Stimulated activated CD4-positive, alpha-beta T cell treated with anti-CD3 and anti-CD28 coated beads, Interleukin-2, amount 100 ng/mL, for 24 hours (primary cell): ENCODE results near the gene VOPP1.
A peak's percentile ranks its signal among the peaks of the same experiment; 100 is the strongest.

ENCODE experiments used
- DNase-seq, 2 donors: peaks; one replicate each; pipeline ENCODE4 v3.0.0-alpha.2; 2020

The VOPP1 gene

GRCh38 chr7:55552320-55553023, 19.8 kb downstream of the VOPP1 start:
- DNase-seq, result no peak

GRCh38 chr7:55550841-55551537, 21.3 kb downstream of the VOPP1 start:
- no peak for DNase-seq

- DNase-seq, result no peak
Measured at GRCh38 chr7:55550010-55550663, 22.2 kb downstream of the VOPP1 start.

- no peak for DNase-seq
Measured at GRCh38 chr7:55549457-55549856, 22.8 kb downstream of the VOPP1 start.

DNA sequence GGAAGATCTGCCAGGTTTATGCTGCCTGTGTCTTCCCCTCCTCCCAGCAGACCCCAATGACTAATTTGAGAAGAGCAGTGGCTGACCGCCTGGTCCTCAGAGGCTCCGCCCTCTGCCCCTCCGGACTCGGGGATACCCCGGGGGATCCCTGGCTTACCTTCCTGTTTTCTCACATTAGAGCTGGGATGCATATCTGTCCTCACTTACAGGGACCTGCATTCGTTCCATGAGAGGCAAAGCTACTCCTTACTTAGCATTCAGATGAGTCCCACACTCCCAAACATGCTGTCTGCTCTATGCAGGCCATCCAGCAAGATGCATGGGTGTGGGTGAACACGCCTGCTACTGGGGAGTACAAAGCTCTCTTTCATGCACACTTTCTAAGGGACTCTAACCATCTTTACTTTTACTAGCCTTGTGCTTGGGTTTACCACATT, 24.0 kb downstream of the VOPP1 start:
- no peak for DNase-seq

GRCh38 chr7:55546814-55547213, 25.5 kb downstream of the VOPP1 start:
- peak; percentile 50 to 56 for DNase-seq

DNA sequence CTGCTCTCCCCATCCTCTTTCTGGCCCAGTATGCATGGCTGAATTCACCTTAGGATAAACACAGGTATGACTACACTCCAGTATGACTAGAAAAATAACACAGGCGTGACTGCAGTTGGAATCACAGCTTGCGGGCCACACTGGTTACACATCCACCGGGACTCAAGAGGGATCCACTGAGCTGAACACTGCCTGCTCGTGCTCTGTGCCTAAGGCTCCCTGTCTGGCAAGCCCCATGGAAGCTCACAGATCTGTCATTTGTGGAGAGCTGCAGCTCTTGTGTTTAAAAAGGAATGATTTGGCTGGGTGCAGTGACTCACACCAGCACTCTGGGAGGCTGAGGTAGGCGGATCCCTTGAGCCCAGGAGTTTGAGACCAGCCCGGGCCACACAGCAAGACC, 26.8 kb downstream of the VOPP1 start:
- no peak for DNase-seq

- DNase-seq, result no peak
Measured at GRCh38 chr7:55540226-55540858, 32.0 kb downstream of the VOPP1 start.

DNA sequence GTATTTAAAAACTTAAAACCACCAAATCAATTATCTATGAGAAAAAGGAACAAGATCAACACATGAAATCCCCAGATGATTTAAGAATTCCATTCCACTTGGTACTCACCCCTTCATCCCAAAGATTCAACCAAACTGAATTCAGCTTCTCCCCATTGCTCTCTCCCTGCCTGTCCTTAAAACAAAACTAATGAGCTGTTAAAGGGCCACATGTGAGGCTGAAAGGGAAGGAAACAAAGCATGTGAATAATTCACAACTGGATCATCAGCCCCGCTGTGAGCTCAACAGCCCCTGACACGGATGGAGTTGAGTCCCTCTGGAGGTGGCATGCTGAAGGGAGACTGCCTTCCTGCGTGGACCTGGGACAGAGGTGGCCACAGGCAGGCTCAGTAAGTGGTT, 32.9 kb downstream of the VOPP1 start:
- DNase-seq, result no peak

- no peak for DNase-seq
Measured at GRCh38 chr7:55538538-55538937, 33.8 kb downstream of the VOPP1 start.

GRCh38 chr7:55537458-55537990, 34.8 kb downstream of the VOPP1 start:
- DNase-seq, result no peak

DNA sequence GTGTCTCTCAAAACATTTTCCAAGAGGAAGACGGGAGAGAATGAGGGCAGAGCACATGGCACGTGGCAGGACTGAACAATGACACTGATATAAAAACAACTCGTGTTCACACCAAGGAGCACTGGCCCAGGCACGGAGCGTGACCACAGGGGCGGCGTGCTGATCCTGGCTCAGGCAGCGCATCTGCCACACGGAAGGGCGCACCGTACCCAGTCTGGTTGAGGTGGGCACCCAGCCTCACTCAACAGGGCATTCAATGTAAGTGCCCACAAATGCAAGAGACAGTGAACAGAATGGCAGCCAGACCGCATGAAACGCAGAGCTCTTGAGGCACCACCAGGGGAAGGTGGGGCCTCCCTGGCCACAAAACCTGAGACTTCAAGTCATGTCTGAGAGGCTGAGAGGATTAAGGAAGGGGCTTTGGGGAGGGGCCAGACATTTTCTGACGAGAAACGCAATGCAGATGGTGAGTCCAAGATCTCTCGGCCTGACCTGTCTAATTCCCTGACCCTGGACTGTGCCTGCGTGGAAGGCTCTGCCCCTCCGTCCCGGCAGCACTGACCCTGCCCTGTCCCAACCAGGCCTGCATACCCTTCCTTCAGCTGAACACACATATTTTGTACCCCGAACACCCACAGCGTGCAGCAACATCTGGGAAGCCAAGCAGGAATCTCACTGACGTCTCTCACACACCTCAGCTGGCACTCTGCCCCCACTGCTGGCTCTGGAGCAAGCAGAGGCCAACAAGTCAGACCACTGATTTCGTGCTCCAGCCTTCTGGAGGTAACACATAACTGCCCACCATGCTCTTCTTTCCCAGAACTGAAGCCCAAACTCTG, 35.5 kb downstream of the VOPP1 start:
- no peak for DNase-seq

DNA sequence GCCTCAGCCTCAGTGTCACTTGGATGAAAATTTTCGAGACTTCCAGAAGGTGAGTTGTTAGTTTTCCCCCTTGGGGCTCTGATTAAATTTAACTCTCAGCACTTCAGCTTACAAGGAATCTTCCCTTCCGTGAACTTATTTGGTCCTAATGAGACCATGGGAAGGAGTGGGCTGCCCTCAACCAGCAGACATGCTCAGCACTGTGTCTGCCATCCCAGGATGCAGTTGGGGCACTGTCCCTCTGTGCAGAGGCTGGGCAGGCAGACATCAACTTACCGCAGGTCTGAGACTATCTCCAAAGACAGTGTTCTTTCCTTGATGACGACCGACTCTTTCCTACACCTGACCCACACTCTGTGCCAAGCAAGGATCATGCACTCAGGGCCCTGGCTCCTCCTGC, 36.7 kb downstream of the VOPP1 start:
- DNase-seq, result no peak

- DNase-seq, result no peak
Measured at GRCh38 chr7:55534916-55535590, 37.2 kb downstream of the VOPP1 start.

GRCh38 chr7:55534262-55534915, 37.9 kb downstream of the VOPP1 start:
- DNase-seq, result peak; percentile 70 to 77

DNA sequence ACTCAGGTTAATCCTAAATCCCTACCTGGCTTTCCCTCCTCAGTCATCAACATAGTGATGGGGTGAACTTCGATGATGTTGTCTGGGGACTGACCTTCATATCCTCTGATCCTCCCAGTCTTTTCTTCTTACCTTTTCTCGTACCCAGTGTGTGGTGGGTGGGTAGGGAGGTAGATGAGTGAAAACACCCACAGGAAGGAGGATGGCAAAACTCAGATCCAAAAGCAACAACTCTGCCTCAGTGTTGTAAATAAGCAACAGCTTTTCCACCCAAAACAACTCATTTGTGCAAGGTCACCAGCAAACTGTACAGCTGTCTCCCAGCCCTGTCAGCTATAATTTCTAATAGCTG, 38.6 kb downstream of the VOPP1 start:
- DNase-seq, result no peak

- peak; percentile 62 to 70 for DNase-seq
Measured at GRCh38 chr7:55533050-55533728, 39.1 kb downstream of the VOPP1 start.

DNA sequence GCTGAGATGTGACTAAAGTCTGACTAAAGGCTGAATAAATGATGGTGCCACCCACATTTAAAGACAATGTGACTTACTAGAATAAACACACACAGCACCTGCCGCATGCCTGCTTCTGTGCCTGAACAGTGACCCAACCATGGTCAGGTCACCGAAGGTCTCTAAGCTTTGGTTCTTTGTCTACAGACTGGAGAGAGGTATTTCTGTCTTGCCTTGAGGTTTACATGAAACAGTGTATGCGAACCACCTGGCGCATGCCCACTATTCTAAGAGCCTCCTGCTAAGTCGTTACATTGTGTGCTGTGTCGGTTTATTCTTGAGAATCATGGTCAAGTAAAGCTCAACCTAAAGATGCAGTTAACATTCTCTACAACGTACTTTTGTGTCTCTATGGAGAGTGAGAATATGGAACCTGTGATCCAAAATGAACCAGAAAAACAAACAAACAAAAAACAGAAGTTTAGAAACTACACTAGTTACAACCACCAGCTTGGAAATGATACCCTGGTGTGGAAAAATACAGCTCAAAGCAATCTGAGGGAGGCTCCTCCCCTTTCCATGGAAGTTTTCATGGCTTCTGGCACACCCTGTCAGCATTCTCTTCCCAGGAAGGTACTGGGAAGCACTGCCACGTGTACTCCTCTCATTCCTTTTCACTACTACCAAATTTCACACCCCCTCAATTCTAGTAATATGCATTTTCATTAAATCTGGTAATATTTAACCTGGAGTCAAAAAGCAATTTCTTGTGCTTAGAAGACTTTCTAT, 40.0 kb downstream of the VOPP1 start:
- DNase-seq, result peak in 1 of 2 donors; percentile 49

- no peak for DNase-seq
Measured at GRCh38 chr7:55531536-55531935, 40.8 kb downstream of the VOPP1 start.

GRCh38 chr7:55527307-55527706, 45.0 kb downstream of the VOPP1 start:
- DNase-seq, result no peak
